Large intestine (tissue), 3 donors: ENCODE results near the gene EHBP1L1. TPM values are rescaled to one million over a fixed set of nuclear protein-coding genes. Genes with fewer than 3 reads are reported as not detected.

Source experiments
- DNase-seq, 2 donors: peaks; one replicate each; pipeline versions ENCODE4 v3.0.0 to v3.0.0-alpha.2; 2013
- H3K27ac ChIP-seq: one replicate; pipeline ENCODE4 v1.5.1; 2013; ENCODE audit warnings: low read length
- H3K27me3 ChIP-seq: 2 replicates; pipeline ENCODE4 v1.6.1; 2013; ENCODE audit warnings: low read length; ENCODE audit not compliant: control insufficient read depth, insufficient read depth
- H3K36me3 ChIP-seq: 2 replicates; pipeline ENCODE4 v1.6.1; 2013; ENCODE audit warnings: low read length; ENCODE audit not compliant: control insufficient read depth, insufficient read depth
- H3K4me1 ChIP-seq: one replicate; pipeline ENCODE4 v1.6.1; 2013; ENCODE audit warnings: low read length; ENCODE audit not compliant: control insufficient read depth, insufficient read depth
- H3K4me3 ChIP-seq: one replicate; pipeline ENCODE4 v1.5.1; 2013; ENCODE audit warnings: low read length
- H3K9me3 ChIP-seq: one replicate; pipeline ENCODE4 v1.6.1; 2013; ENCODE audit warnings: mild to moderate bottlenecking, low read depth, low read length, moderate library complexity; ENCODE audit not compliant: control insufficient read depth
- WGBS: methylation state at CpG from one replicate; pipeline ENCODE4 v1.1.5; 2013; ENCODE audit warnings: low lambda C conversion rate; ENCODE audit not compliant: insufficient coverage; 5-methylcytosine and 5-hydroxymethylcytosine counted together
- polyA plus RNA-seq: library from polyadenylated mRNA; unstranded; fragments of 120-200 nt; gene quantifications from one replicate; pipeline ENCODE4 v1.2.1, GENCODE V29; 2013

EHBP1L1 gene
- polyA plus RNA-seq, 1 donor = 77.9 TPM

DNA sequence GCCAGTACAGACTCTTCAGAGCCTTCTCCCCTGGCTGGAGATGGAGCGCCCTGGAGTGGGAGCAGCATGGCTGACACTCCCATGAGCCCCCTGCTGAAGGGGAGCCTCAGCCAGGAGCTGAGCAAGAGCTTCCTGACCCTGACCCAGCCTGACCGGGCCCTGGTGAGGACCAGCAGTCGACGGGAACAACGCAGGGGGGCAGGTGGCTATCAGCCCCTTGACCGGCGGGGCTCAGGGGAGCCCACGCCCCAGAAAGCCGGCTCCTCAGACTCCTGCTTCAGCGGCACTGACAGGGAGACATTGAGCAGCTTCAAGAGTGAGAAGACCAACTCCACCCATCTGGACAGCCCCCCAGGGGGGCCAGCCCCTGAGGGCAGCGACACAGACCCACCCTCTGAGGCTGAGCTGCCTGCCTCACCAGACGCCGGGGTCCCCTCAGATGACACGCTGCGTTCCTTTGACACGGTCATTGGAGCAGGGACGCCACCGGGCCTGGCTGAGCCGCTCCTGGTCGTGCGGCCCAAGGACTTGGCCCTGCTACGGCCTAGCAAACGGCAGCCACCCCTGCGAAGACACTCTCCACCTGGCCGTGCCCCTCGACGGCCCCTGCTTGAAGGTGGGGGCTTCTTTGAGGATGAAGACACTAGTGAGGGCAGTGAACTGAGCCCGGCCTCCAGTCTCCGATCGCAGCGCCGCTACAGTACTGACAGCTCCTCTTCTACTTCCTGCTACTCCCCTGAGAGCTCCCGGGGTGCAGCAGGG lies 42.3 kb downstream of the EHBP1L1 start:
- Histone ChIP-seq H3K27ac (no peak overlapping the region), H3K4me1 (peaks cover 14% of the 10 kb centered on the region), H3K27me3 (no peaks in the 10 kb centered on the region), H3K9me3 (no peaks in the 10 kb centered on the region), H3K4me3 (no peak overlapping the region), H3K36me3 (peaks cover 57% of the 10 kb centered on the region)
- no CpG with 5 or more reads among the region's 33 CpGs for WGBS
- no peak for DNase-seq

DNA sequence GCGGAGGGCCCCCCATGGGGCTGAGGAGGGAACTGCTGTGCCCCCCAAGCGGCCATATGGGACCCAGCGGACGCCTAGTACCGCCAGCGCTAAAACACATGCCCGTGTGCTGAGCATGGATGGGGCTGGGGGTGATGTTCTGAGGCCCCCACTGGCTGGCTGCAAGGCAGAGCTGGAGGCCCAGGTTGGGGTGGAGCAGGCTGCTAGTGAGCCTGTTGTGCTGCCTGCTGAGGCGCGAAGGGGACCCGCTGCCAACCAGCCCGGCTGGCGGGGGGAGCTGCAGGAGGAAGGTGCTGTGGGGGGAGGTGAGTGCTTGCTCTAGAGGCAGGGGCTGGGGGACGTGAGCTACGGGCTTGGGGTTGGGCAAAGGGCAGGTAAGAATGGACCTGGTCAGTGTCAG lies 42.9 kb downstream of the EHBP1L1 start:
- Histone ChIP-seq H3K36me3 (peaks cover 63% of the 10 kb centered on the region), H3K27ac (no peak overlapping the region), H3K4me3 (no peak overlapping the region), H3K4me1 (peaks cover 10% of the 10 kb centered on the region), H3K9me3 (no peaks in the 10 kb centered on the region), H3K27me3 (no peaks in the 10 kb centered on the region)
- WGBS = no CpG with 5 or more reads among the region's 14 CpGs
- no peak for DNase-seq

DNA sequence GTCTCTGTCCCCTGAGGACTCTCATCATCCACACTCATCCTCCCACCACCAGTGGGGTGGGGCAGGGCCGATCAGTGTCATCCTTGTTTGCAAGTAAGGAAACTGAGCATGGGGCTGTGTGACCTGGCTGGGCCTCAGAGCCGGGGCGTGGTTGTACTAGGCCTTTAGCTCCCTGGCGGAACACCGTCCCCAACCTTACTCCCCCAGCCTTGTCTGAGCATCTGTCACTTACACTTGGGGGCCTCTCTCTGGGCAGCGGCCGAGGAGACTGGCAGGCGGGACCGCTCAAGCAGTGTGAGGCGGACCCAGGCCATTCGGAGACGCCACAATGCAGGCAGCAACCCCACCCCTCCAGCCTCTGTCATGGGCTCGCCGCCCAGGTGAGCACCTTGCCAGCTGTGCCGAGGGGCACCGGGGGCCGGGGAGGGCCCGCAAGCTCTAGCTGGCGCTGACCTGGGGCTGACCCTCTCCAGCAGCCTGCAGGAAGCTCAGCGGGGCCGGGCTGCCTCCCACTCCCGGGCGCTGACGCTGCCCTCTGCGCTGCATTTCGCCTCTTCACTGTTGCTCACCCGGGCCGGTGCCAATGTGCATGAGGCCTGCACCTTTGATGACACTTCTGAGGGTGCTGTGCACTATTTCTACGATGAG lies 43.6 kb downstream of the EHBP1L1 start:
- WGBS = no CpG with 5 or more reads among the region's 29 CpGs
- peaks cover 10% of the 10 kb centered on the region for H3K4me1 ChIP-seq
- no peak for DNase-seq
- no peaks in the 10 kb centered on the region for H3K27me3 ChIP-seq
- no peaks in the 10 kb centered on the region for H3K9me3 ChIP-seq
- peaks cover 69% of the 10 kb centered on the region for H3K36me3 ChIP-seq
- no peak overlapping the region for H3K4me3 ChIP-seq
- H3K27ac ChIP-seq = no peak overlapping the region

DNA sequence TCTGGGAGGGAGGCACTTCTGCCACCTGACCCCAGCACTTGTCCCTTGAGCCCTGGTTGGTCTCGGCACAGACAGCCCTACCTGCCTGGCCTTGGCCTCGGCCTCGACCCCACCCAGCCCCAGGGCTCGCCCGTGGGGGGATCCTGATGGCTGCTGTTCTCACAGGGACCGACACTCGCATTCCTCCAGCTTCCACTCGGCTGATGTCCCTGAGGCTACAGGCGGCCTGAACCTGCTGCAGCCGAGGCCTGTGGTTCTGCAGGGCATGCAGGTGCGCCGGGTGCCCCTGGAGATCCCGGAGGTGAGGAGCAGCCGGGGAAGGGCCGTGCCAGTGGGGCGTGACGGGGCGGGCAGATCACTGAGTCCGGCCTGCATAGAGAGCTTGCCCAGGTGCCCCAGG lies 44.8 kb downstream of the EHBP1L1 start:
- Histone ChIP-seq H3K9me3 (no peaks in the 10 kb centered on the region), H3K27ac (no peak overlapping the region), H3K4me3 (no peak overlapping the region), H3K36me3 (peaks cover 82% of the 10 kb centered on the region), H3K27me3 (no peaks in the 10 kb centered on the region), H3K4me1 (peaks cover 10% of the 10 kb centered on the region)
- DNase-seq = no peak
- no CpG with 5 or more reads among the region's 19 CpGs for WGBS

DNA sequence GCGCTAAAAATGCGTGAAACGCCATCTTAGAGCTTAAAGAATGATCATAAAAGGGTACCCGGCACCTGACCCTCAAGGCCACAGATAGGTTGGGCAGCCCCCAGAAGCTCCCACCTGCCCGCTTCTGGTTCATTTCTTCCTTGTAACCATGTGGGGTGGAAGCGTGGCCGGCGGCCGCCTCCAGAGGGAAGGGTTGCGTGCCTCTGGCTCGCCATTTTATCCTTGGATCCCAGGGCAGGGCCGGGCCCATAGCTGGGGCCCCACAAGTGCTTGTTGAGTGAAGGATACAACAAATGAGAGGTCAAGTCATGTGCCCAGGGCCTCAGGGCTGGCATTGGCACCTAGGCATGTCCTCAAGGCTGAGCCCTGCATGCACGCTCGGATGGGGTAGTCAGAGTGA lies 45.6 kb downstream of the EHBP1L1 start:
- H3K36me3 ChIP-seq = peaks cover 88% of the 10 kb centered on the region
- H3K4me1 ChIP-seq = peaks cover 10% of the 10 kb centered on the region
- H3K9me3 ChIP-seq = no peaks in the 10 kb centered on the region
- no peaks in the 10 kb centered on the region for H3K27me3 ChIP-seq
- H3K27ac ChIP-seq = no peak overlapping the region
- no CpG with 5 or more reads among the region's 14 CpGs for WGBS
- no peak for DNase-seq
- no peak overlapping the region for H3K4me3 ChIP-seq

DNA sequence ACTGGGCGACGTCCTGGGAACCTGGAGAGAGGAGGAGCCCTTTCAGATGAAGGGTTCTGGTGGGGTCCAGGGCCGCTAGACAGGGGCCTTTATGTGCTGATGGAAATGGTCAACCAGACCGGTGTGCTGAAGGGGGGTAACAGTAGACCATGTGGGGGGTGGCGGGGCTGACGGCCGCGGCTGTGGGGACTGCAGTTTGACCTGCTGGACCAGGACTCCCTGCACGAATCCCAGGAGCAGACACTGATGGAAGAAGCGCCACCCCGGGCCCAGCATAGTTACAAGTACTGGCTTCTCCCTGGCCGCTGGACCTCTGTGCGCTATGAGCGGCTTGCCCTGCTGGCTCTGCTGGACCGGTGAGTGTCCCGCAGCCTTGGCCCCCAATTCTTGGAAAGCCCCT lies 46.2 kb downstream of the EHBP1L1 start:
- DNase-seq = no peak
- no CpG with 5 or more reads among the region's 16 CpGs for WGBS
- Histone ChIP-seq H3K9me3 (no peaks in the 10 kb centered on the region), H3K36me3 (peaks cover 94% of the 10 kb centered on the region), H3K27me3 (no peaks in the 10 kb centered on the region), H3K4me3 (no peak overlapping the region), H3K27ac (no peak overlapping the region), H3K4me1 (peaks cover 5% of the 10 kb centered on the region)

DNA sequence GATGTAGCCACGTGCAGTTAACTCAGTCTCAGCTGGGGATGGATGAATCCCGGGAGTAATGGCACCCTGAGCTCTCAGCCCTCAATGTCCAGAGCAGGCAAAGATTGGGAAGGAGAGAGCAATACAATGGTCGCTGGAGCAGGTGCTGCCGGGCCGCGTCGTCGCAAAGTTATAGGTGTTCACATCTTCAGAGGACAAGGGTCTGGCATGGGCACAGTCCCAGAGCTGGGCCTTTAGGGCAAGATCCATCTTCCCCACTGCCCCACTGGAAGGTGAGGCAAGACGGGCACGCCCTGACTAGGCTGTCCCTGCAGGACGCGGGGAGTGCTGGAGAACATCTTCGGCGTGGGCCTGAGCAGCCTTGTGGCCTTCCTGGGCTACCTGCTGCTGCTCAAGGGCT lies 47.3 kb downstream of the EHBP1L1 start:
- no CpG with 5 or more reads among the region's 14 CpGs for WGBS
- Histone ChIP-seq H3K36me3 (peaks cover 94% of the 10 kb centered on the region), H3K27me3 (no peaks in the 10 kb centered on the region), H3K4me3 (no peak overlapping the region), H3K27ac (no peak overlapping the region), H3K9me3 (no peaks in the 10 kb centered on the region), H3K4me1 (no peaks in the 10 kb centered on the region)
- DNase-seq = no peak

DNA sequence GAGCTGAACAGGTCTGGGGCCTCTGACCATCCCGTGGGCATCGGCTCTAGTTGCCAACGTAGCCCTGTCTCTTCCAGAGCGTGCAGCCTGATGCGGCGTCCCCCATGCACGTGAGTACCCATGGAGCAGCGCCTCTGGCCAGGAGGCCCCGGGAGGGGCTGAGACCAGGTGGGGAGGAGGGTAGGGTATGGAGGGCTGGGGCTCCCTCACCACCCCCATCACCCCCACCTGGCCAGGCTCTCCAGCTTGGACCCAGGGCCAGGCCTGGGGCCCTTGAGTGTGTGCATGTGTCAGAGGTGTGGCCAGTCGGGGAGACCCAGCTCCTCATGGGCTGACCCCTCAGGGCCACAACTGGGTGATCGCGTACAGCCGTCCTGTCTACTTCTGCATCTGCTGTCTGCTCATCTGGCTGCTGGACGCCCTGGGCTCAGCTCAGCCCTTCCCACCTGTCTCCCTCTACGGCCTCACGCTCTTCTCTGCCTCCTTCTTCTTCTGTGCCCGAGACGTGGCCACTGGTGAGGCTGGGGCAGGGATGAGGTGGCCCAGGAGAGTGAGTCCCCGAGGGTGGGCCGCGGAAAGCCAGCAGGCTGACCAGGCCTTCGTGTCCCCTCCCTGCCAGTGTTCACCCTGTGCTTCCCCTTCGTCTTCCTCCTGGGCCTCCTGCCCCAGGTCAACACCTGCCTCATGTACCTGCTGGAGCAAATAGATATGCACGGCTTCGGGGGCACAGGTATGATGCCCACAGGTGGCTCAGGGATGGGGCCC lies 48.2 kb downstream of the EHBP1L1 start:
- no CpG with 5 or more reads among the region's 25 CpGs for WGBS
- no peaks in the 10 kb centered on the region for H3K27me3 ChIP-seq
- no peak for DNase-seq
- no peaks in the 10 kb centered on the region for H3K4me1 ChIP-seq
- peaks cover 94% of the 10 kb centered on the region for H3K36me3 ChIP-seq
- H3K27ac ChIP-seq = no peak overlapping the region
- no peaks in the 10 kb centered on the region for H3K9me3 ChIP-seq
- H3K4me3 ChIP-seq = no peak overlapping the region

DNA sequence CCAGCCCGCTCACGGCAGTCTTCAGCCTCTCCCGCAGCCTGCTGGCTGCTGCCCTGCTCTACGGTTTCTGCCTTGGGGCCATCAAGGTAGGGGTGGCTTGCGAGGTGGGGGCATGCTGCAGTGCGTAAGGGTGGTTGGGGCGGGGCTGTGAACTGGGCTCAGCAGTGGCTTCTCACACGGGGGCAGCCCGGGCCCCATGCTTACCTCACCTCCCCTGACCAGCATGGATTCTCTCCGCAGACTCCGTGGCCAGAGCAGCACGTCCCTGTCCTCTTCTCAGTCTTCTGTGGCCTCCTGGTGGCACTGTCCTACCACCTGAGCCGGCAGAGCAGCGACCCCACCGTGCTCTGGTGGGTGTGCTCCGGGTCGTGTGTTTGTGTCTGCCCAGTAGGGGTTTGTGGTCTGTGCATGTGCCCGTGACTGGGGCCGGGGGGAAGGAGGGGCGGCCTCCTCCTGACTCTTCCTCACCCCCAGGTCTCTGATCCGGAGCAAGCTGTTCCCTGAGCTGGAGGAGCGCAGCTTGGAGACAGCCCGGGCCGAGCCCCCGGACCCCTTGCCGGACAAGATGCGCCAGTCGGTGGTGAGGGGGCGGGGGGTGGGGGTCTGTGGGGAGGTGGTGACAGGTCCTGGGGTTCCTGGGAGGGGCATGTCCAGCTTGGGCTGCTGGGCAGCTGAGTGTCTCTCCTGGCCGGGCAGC lies 49.2 kb downstream of the EHBP1L1 start:
- H3K27me3 ChIP-seq = no peaks in the 10 kb centered on the region
- no peaks in the 10 kb centered on the region for H3K9me3 ChIP-seq
- DNase-seq = no peak
- WGBS = no CpG with 5 or more reads among the region's 30 CpGs
- no peaks in the 10 kb centered on the region for H3K4me1 ChIP-seq
- H3K4me3 ChIP-seq = no peak overlapping the region
- no peak overlapping the region for H3K27ac ChIP-seq
- H3K36me3 ChIP-seq = peaks cover 94% of the 10 kb centered on the region
